Glutamatergic neuron (in vitro differentiated cells): ENCODE measurements around the gene CLEC9A. TPM values are rescaled to one million over a fixed set of nuclear protein-coding genes. Genes with fewer than 3 reads are reported as not detected.

Experiments
- DNase-seq: peaks from one replicate; pipeline ENCODE4 v3.0.0; 2022
- H3K27ac Mint-ChIP-seq: one replicate; pipeline ENCODE4 v1.8.0; 2020; ENCODE audit warnings: mild to moderate bottlenecking, mixed read lengths, inconsistent platforms; ENCODE audit not compliant: unreplicated experiment
- H3K27me3 Mint-ChIP-seq: one replicate; pipeline ENCODE4 v1.8.0; 2020; ENCODE audit warnings: mild to moderate bottlenecking, moderate library complexity, mixed read lengths, inconsistent platforms; ENCODE audit not compliant: unreplicated experiment
- H3K36me3 Mint-ChIP-seq: one replicate; pipeline ENCODE4 v1.8.0; 2020; ENCODE audit warnings: mild to moderate bottlenecking, mixed read lengths, inconsistent platforms; ENCODE audit not compliant: unreplicated experiment
- H3K4me1 Mint-ChIP-seq: one replicate; pipeline ENCODE4 v1.8.0; 2020; ENCODE audit warnings: mild to moderate bottlenecking, low read depth, mixed read lengths, inconsistent platforms; ENCODE audit not compliant: unreplicated experiment
- H3K4me3 Mint-ChIP-seq: one replicate; pipeline ENCODE4 v1.8.0; 2020; ENCODE audit warnings: mild to moderate bottlenecking, mixed read lengths, inconsistent platforms; ENCODE audit not compliant: unreplicated experiment
- H3K9me3 Mint-ChIP-seq: one replicate; pipeline ENCODE4 v1.8.0; 2020; ENCODE audit warnings: mild to moderate bottlenecking, moderate library complexity, mixed read lengths, inconsistent platforms; ENCODE audit not compliant: unreplicated experiment
- total RNA-seq: library from RNA; stranded (reverse); fragmentation: NEBNext Ultra II Directional; extraction: Animal tissue kit (Norgen Biotek cat#: 25700); gene quantifications from one replicate; pipeline ENCODE4 v1.2.1, GENCODE V29; 2021; ENCODE audit not compliant: unreplicated experiment
- TF ChIP-seq, protein P1 (sequence below): fragments of 200-600 bp; sonication (generic); IDR thresholded peaks from one replicate; pipeline ENCODE4 v1.5.0; 2021; ENCODE audit not compliant: partially characterized antibody, unreplicated experiment

The CLEC9A gene
- total RNA-seq, 1 donor from 2014 or later: not detected

GRCh38 chr12:10031771-10032175 lies 1.3 kb downstream of the CLEC9A start:
- no peaks in the 10 kb centered on the region for H3K9me3 Mint-ChIP-seq
- no peaks in the 10 kb centered on the region for H3K4me1 Mint-ChIP-seq
- H3K36me3 Mint-ChIP-seq: no peaks in the 10 kb centered on the region
- no peak overlapping the region for H3K27ac Mint-ChIP-seq
- TF ChIP-seq, protein P1, sequence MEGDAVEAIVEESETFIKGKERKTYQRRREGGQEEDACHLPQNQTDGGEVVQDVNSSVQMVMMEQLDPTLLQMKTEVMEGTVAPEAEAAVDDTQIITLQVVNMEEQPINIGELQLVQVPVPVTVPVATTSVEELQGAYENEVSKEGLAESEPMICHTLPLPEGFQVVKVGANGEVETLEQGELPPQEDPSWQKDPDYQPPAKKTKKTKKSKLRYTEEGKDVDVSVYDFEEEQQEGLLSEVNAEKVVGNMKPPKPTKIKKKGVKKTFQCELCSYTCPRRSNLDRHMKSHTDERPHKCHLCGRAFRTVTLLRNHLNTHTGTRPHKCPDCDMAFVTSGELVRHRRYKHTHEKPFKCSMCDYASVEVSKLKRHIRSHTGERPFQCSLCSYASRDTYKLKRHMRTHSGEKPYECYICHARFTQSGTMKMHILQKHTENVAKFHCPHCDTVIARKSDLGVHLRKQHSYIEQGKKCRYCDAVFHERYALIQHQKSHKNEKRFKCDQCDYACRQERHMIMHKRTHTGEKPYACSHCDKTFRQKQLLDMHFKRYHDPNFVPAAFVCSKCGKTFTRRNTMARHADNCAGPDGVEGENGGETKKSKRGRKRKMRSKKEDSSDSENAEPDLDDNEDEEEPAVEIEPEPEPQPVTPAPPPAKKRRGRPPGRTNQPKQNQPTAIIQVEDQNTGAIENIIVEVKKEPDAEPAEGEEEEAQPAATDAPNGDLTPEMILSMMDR: no peak
- no peak overlapping the region for H3K4me3 Mint-ChIP-seq
- DNase-seq: no peak
- peaks cover 2% of the 10 kb centered on the region for H3K27me3 Mint-ChIP-seq

DNA sequence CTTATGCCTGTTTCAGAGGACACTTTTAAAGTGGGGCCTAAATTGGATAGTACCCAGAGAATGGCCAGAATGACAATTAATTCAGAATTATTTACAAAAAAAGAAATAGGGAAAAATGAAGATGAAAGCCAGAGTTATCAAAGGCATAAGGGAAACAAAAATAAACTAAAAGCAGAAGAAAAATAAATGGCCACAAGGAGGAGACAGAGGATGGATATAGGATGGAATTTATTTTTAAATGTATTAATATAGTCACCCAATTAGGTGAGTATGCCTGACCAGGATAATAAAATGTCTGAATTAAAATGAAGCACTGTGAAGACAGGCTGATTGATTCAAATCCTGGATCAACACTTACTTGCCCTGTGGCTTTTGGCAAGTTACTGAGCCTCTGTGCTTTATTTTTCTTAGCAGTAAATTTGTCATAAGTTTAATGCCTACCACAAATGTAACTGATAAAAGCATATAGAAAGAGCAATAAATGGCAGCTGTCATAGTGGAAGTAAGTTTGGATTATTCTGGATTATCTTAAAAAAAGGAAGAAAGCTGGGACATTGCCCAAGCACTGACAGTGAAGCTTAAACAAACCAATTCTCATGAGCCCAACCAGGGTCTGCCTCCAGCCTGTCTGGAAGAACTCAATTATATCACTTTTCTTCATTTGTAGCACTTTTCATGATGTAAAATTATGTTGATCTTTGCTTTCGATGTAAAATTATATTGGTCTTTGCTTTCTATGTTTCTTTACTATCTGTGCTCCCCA lies 3.5 kb downstream of the CLEC9A start:
- H3K27me3 Mint-ChIP-seq: peaks cover 2% of the 10 kb centered on the region
- TF ChIP-seq, protein P1: peak; percentile 46

GRCh38 chr12:10042167-10042566 lies 11.7 kb downstream of the CLEC9A start:
- no peak for DNase-seq
- no peak overlapping the region for H3K27ac Mint-ChIP-seq

More for the DNA sequence above, 3.5 kb downstream of the CLEC9A start:
- Mint-ChIP-seq H3K4me3 (no peak overlapping the region), H3K36me3 (no peaks in the 10 kb centered on the region), H3K4me1 (no peaks in the 10 kb centered on the region), H3K9me3 (no peaks in the 10 kb centered on the region), H3K27ac (no peak overlapping the region)
- no peak for DNase-seq

DNA sequence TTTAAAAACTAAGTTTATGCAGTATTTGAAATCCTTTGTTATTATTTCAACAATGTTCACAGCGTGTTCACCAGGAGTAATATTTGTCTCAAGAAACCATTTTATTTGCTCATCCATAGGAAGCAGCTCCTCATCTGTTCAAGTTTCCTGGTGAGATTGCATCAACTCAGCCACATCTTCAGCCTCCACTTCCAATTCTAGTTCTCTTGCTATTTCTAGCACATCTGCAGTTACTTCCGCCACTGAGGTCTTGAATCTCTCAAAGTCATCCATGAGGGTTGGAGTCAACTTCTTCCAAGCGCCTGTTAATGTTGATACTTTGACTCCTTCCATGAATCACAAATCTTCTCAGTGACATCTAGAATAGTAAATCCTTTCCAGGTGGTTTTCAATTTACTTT lies 18.0 kb downstream of the CLEC9A start:
- no peaks in the 10 kb centered on the region for H3K27me3 Mint-ChIP-seq
- no peak overlapping the region for H3K27ac Mint-ChIP-seq

More at GRCh38 chr12:10042167-10042566, 11.7 kb downstream of the CLEC9A start:
- no peaks in the 10 kb centered on the region for H3K36me3 Mint-ChIP-seq
- no peaks in the 10 kb centered on the region for H3K27me3 Mint-ChIP-seq
- TF ChIP-seq, protein P1: no peak
- no peaks in the 10 kb centered on the region for H3K4me1 Mint-ChIP-seq
- H3K9me3 Mint-ChIP-seq: no peaks in the 10 kb centered on the region
- no peak overlapping the region for H3K4me3 Mint-ChIP-seq

More for the DNA sequence above, 18.0 kb downstream of the CLEC9A start:
- Mint-ChIP-seq H3K9me3 (no peaks in the 10 kb centered on the region), H3K4me1 (no peaks in the 10 kb centered on the region), H3K4me3 (no peak overlapping the region), H3K36me3 (no peaks in the 10 kb centered on the region)
- DNase-seq: no peak
- TF ChIP-seq, protein P1: no peak
